GM08714 (cell line): ENCODE data around the gene PTX4.
A peak's percentile ranks its signal among the peaks of the same experiment; 100 is the strongest.

Experiments used
- H3K4me3 ChIP-seq: fragments of 200-500 bp; sonication (Bioruptor generic); 2 replicates; pipeline ENCODE4 v1.5.1; 2014; ENCODE audit warnings: mild to moderate bottlenecking, low read length, inconsistent platforms
- ZNF274 ChIP-seq: IDR thresholded peaks from 2 replicates; pipeline ENCODE4 v1.6.1; 2012; ENCODE audit warnings: mild to moderate bottlenecking, low read depth, low read length

The PTX4 gene

DNA sequence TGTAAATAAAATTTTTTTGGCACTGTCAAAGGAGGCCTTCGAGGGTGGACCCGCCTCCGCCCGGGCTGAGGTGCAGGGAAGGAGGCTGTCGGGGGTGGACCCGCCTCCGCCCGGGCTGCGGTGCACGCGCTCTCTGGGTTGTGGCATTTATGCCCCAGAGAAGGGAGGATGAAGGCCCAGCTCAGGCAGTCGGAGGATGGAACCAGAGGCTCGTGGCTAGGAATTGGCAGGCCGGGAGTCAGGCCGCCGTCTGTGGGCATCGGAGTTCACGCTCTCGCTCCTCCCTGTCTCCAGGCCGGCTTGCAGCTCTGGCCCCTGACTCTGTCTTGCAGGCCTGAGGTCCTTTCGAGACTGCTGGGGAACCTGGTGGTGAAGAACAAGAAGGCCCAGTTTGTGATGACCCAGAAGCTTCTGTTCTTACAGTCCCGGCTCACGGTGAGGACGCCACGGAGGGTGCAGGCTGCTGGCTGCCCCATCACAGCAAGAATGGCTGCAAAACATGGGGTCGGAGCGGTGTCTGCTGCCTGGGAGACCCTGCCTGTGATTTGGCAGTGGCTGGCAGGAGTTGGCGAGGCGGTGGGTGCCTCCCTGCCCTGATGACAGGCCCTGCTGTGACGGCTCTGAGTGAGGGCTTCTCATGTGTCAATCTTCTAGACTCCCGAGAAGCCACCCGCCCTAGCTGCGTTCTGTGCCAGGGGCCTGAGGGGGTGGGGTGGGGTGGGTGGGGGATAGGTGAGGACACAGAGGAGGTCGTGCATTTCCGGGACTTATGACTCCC is 10.3 kb upstream of the PTX4 start:
- TF ChIP-seq ZNF274: no peak
- no peak overlapping the region for H3K4me3 ChIP-seq

DNA sequence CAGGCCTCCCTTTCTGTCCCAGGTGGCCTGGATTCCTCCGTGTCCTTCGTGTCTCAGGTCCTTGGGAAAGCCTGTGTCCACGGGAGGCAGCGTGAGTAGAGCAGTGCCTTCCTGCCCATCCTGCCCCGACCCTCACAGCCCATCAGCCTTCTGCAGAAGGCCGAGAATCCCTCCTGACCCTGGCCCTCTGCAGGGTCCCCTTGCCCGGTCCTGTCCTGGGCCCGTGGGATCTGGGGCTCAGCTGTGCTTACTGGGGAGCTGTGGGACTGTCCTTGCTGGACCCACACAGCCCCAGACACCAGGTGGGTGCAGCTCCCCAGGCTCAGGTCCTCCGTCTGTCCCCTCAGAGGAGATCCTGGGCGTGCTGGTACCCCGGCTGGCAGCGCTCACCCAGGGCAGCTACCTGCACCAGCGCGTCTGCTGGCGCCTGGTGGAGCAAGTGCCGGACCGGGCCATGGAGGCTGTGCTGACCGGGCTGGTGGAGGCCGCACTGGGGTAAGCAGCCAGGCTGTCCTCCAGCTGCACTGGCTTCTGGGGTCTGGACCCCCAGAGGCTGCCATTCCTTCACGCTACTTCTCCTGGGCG is 8.4 kb upstream of the PTX4 start:
- no peak for TF ChIP-seq ZNF274
- H3K4me3 ChIP-seq: no peak overlapping the region

DNA sequence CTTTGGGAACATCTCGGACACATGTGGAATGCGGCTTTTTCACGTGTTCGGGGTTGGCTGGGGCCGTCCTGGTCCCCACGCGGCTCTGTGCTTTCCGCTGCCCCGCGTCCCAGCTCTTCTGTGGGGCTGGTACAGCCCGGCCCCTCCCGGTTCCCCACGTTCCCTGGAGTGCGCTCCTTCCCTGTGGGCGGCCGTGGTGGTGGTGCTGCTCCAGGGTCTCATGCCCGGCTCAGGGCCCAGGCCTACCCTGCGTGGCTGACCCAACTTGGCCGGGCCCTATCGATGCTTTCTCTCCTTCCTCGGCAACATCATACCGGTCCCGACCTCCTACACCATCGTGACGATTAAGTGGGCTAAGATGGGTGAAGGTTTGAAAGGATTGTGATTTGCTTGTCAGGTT is 7.7 kb upstream of the PTX4 start:
- H3K4me3 ChIP-seq: no peak overlapping the region
- TF ChIP-seq ZNF274: no peak

DNA sequence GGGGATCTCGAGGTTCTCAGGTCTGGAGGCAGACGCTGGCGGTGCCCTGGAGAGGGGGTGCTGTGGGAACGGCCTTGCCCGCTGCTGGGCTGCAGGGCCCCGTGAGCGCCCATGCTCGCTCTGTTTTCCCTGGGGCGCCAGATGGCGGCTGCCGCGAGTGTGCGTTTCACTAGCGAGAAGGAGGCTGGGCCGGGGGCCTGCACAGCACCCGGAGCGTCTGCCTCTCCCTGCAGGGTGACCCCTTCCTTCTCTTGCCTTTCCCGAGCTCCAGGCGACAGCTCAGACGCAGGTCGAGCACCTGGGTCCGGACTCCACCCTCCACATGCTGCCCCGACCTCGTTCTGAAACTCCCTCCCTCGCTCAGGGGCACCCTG is 7.1 kb upstream of the PTX4 start:
- H3K4me3 ChIP-seq: no peak overlapping the region
- TF ChIP-seq ZNF274: no peak

DNA sequence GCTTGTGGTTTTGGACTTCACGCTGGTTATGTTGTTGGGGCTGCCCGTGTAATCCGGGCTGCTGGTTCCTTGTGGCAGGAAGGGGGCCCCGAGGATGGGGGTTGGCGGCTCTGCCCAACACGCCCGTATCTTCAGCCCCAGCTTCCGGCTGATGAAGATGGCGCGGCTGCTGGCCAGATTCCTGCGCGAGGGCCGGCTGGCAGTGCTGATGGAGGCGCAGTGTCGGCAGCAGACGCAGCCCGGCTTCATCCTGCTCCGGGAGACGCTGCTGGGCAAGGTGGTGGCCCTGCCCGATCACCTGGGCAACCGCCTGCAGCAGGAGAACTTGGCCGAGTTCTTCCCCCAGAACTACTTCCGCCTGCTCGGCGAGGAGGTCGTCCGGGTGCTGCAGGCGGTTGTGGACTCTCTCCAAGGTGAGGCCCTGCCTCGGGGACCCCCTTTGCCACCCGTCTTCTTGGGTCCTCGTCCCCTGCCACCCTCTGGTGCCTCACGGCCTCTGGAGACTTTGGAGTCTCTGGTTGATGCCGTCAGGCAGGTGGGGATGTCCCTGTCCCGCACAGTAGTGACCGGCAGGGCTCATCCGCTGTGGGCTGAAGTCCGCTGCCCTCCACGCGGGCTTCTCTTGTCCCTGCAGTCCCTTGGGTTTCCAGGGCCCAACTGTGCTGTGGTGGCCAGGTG is 6.6 kb upstream of the PTX4 start:
- no peak for TF ChIP-seq ZNF274
- no peak overlapping the region for H3K4me3 ChIP-seq

DNA sequence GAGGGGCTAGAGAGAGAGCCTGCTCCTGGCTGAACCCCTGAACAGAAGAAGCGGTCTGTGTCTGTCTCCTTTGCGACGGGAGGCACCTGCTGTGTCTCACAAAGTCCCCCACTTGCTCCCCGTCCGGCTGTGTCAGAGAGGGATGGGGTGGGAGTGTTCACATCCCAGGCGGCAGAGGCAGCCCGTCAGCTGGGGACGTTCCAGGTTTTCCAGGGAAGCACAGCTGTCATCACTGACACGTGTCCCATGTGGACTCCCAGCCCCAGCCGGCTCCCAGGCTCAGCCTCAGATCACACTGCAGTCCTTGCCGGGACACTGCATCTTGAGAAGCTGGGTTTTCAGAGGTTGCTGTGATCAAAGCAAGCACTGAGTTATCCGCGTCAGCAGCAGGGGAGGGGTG is 6.0 kb upstream of the PTX4 start:
- TF ChIP-seq ZNF274: no peak
- H3K4me3 ChIP-seq: peak overlapping the region; percentile 88; the same call in 1 of the 2 replicates

DNA sequence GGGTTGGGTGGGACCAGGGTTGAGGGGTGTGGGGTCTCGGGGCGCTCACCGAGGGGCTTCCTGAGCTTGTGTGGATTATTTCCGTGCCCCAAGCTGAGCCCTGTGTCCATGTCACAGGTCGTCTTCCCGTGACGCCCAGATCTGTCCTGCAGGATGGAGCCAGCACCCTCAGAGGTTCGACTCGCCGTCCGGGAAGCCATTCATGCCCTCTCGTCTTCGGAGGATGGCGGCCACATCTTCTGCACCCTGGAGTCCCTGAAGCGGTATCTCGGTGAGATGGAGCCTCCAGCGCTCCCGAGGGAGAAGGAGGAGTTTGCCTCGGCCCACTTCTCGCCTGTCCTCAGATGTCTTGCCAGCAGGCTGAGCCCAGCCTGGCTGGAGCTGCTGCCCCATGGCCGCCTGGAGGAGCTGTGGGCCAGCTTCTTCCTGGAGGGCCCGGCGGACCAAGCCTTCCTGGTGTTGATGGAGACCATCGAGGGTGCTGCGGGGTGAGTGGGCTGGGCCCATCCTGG is 5.4 kb upstream of the PTX4 start:
- TF ChIP-seq ZNF274: no peak
- peak overlapping the region; percentile 88 for H3K4me3 ChIP-seq

DNA sequence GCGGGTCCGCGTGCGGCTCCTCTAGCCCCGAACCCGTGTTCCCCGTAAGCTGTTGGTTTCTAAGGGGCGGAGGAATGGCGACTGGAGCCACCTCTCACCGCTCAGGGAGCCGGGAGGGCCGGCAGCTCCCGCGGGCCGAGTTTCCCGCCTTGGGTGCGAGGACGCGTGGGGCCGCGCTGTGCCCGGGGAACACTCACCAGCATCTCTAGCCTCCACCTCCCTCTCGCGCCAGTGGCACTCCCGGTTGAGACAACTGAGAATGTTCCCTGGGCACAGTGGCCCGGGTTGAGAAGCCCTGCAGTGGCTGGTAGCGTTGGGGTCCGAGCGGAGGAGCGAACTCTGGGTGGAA is 5.0 kb upstream of the PTX4 start:
- H3K4me3 ChIP-seq: peak overlapping the region; percentile 88
- TF ChIP-seq ZNF274: no peak

DNA sequence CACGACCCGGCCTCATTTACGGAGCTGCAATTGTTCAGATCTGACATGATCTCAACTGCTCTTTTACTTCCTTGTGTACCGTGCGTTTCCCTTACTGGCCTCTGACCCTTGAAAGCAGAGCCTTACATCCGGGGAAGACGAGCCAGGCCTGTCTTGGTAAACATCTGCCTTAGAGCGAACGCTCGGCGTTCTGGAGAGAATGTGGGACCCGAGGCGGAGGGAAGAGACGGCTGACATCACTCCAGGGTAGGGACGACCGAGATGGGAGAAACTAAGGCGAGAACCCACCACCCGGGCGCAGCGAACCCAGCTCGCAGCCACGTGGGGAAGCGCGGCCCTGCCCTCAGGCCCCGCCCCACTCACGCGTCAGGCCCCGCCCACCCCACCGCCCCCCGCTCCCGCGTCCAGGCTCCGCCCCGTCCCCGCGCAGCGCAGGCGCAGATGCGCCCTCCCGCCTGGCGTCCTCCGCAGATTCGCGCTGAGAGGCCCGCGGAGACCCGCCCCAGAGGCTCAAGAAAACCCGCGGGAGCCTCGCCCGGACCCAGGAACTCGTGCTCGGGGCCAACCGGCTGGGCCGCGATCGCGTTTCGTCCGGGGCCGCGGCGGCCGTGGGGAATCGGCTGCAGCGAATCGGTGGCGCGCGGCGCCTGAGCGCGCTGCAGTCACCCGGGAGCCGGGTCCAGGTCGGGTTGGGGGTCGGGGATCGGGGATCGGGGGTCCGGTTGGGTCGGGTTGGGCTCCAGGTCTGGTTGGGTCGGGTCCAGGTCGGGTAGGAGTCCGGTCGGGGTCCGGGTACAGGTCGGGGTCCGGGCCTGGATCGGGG is 4.4 kb upstream of the PTX4 start, which contains the start of gene TELO2:
TSS of gene TELO2 (plus strand) at position 438 of the 823 bp plus-strand sequence. CDS start 922 bp downstream, outside the sequence.
- no peak for TF ChIP-seq ZNF274

DNA sequence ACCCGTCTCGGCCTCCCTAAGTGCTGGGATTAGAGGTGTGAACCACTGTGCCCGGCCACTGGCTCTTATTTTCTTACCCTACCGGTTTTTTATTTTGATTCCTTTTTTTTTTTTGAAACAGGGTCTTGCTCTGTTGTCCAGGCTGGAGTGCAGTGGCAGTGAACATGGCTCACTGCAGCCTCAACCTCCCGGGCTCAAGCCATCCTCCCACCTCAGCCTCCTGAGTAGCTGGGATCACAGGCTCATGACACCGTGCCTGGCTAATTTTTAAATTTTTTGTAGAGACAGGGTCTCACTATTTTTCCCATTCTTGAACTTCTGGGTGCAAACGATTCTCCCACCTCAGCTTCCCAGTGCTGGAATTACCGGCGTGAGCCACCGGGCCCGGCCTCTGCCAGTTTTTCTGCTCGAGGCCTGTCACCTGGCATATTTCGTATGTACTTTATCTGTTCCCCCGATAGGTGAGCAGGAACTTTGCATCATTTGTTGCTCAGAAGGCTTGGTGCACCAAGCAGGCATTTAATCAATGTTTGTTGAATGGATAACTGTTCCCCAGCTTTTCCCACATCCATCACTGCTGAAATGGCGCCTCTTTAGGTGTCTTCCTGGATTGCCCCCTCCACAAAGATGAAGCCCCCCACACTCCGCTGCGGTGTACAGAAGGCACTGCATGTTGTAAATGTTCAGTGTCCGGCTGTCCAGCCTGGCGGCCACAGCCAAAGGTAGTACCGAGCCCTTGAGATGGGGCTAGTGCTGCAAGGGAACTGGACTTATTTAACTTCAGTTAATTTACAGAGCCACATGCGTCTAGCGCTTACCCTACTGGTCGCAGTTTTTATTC is 3.6 kb upstream of the PTX4 start:
- peak overlapping the region; percentile 61; the same call in 1 of the 2 replicates for H3K4me3 ChIP-seq
- no peak for TF ChIP-seq ZNF274

More for the DNA sequence above, 4.4 kb upstream of the PTX4 start, which contains the start of gene TELO2:
- H3K4me3 ChIP-seq: peak within 1 kb of the TSS; percentile 88

DNA sequence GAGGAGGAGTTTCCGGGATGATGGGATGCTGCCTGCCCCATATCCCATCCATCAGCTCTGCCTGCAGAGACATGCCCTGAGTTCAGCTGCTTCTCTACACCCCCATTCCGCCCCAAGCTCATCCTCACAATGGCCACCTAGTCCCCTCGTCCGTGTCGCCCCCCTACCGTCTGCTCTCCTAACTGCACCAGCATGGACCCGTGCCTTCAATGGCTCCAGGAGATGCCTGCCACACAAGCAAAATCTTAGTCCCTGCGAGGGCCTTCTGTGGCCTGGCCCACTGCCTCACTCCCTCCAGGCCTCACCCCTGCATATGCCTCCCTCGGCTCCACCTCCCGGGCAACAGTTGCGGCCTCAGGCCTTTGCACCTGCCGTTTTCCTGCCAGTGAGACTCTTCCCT is 2.6 kb upstream of the PTX4 start:
- no peak overlapping the region for H3K4me3 ChIP-seq
- no peak for TF ChIP-seq ZNF274

DNA sequence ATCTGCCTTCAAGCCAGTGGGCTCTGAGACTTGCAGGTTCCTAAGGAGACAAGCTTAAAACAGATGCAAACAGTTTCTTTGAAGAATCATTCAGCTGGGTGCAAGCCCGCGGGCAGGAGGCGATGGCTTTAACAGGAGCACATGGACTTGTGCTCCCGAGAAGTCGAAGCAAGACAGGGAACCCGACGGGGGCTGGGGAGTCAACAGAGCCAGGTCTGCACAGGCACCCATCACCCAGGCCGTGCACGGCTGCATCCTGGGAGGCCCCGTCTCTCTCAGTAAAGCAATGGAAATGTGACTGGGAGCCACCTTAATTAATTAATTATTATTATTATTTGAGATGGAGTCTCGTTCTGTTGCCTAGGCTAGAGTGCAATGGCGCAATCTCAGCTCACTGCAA is 333 bp upstream of the PTX4 start:
- no peak overlapping the region for H3K4me3 ChIP-seq
- no peak for TF ChIP-seq ZNF274

DNA sequence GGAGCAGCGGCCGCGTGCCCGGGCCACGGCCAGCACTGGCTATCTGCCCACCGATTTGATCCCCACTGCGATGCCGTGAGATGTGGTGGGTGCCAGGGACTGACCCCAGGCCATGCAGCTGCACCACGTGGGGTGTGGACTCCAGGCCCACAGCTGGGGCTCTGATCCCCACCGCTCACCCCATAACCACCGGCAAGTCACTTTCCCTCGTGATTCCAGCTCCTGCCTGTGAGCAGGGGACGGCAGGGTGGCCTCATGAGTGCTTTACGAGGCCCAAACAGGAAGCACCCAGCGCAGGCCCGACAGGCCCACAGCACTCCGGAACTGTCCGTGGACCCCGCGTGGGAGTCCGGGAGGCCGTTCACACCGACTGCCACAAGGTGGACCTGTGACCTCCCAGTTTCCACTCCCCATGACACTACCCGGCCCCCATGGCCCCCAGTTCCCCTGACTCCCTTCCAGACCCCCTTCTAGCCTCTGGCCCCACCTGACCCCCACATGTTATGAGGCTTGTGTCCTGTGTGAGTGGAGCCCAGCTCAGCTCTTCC is 616 bp downstream of the PTX4 start:
- H3K4me3 ChIP-seq: no peak overlapping the region
- TF ChIP-seq ZNF274: no peak
